Heart right ventricle (tissue), 16 donors: ENCODE results near the gene RPL15. TPM values are rescaled to one million over a fixed set of nuclear protein-coding genes. Genes with fewer than 3 reads are reported as not detected.
A peak's percentile ranks its signal among the peaks of the same experiment; 100 is the strongest.

Experiments used
- ATAC-seq, 8 donors: fragments of 200-7000 bp; cut with Tn5 transposase; one replicate each; pipeline ENCODE4 v1.9.1; 2020; ENCODE audit warnings: mild to moderate bottlenecking in 8 of 8, moderate library complexity in 8 of 8, moderate number of reproducible peaks in 1 of 8
- DNase-seq, 2 donors: peaks; one replicate each; pipeline ENCODE4 v3.0.0-alpha.2; 2020
- H3K27ac ChIP-seq, 10 donors: fragments of 200-600 bp; sonication (generic) in 2 of 10; one replicate each; pipeline versions ENCODE4 v1.5.0 to v1.8.0; 2020 to 2022; ENCODE audit warnings: mild to moderate bottlenecking in 3 of 10
- H3K27me3 ChIP-seq, 7 donors: fragments of 200-600 bp; one replicate each; pipeline ENCODE4 v1.8.0; 2021 to 2022; ENCODE audit warnings: mild to moderate bottlenecking in 2 of 7
- H3K36me3 ChIP-seq, 9 donors: fragments of 200-600 bp; sonication (generic) in 1 of 9; one replicate each; pipeline versions ENCODE4 v1.5.0 to v1.8.0; 2020 to 2022; ENCODE audit warnings: mild to moderate bottlenecking in 2 of 9
- H3K4me1 ChIP-seq, 9 donors: fragments of 200-600 bp; sonication (generic) in 1 of 9; one replicate each; pipeline versions ENCODE4 v1.5.0 to v1.8.0; 2020 to 2022; ENCODE audit warnings: mild to moderate bottlenecking in 4 of 9
- H3K4me3 ChIP-seq, 10 donors: fragments of 200-600 bp; sonication (generic) in 2 of 10; one replicate each; pipeline versions ENCODE4 v1.5.0 to v1.8.0; 2020 to 2022; ENCODE audit warnings: mild to moderate bottlenecking in 7 of 10, moderate library complexity in 2 of 10
- H3K9me3 ChIP-seq, 11 donors: fragments of 200-600 bp in 10 of 11; sonication (generic) in 2 of 11; one replicate each; pipeline versions ENCODE4 v1.5.0 to v1.8.0; 2013 to 2022; ENCODE audit warnings: mild to moderate bottlenecking in 2 of 11, control low read depth in 1 of 11, moderate library complexity in 1 of 11
- CTCF ChIP-seq, 9 donors: fragments of 200-600 bp; sonication (generic) in 2 of 9; IDR thresholded peaks; one replicate each; pipeline versions ENCODE4 v1.5.0 to v1.8.0; 2021 to 2022; ENCODE audit warnings: antibody characterized with exemption in 9 of 9, mild to moderate bottlenecking in 5 of 9, moderate library complexity in 1 of 9
- WGBS, 2 donors: extraction: QIAGEN DNeasy Blood & Tissue Kit; methylation state at CpG; one replicate each; pipeline ENCODE4 v1.1.7; 2013; ENCODE audit warnings: inconsistent platforms in 1 of 2; 5-methylcytosine and 5-hydroxymethylcytosine counted together
- intact Hi-C, 10 donors: fragments of 100-400 bp; cut with DNase I; formaldehyde crosslinking; loops; one replicate each; pipeline versions ENCODE4 v1.11.1 to v1.14.2; 2022
- polyA plus RNA-seq, 2 donors: library from polyadenylated mRNA; stranded (reverse); fragments of 200-250 nt; gene quantifications; one replicate each; pipeline ENCODE4 v1.2.3, GENCODE V29; 2013
- total RNA-seq, 10 donors: library from RNA; stranded (reverse); fragmentation: NEBNext Ultra II Directional in 3 of 10; extraction: Animal tissue kit (Norgen Biotek cat#: 25700) in 3 of 10; gene quantifications; one replicate each; pipeline versions ENCODE4 v1.2.1 to v1.2.4, GENCODE V29; 2021 to 2023
- donor health status: Arrhythmogenic right ventricular cardiomyopathy.
- donor health status: ischemic (EF 13 %, LVEDD 7.1; RV severe dilation, severe dysfunction).
- donor health status: healthy with polysubstance abuse.
- donor health status: DM: no; HTN: yes; CAD: no.
- donor health status: DM: no; HTN: no; CAD: no.
- donor health status: ischemic (EF 25% LVEDD 6.9; RV normal size, moderate dysfunction).
- donor health status: ischemic (EF 25% LVEDD 5.7; RV mildly dilated, moderate dysfunction).
- donor health status: healthy.
- donor health status: DM: yes; HTN: yes; CAD: no.
- donor health status: Ischemic cardiomyopathy.
- donor health status: ischemic (EF 35%, LVEDD 5.7; RV mildly dilated, moderate dysfunction).
- donor health status: nonischemic (EF 11% LVEDD 7.7; RV severe dilation, severe dysfunction).
- donor health status: DM: yes; HTN: yes; CAD: no.
- donor health status: PGD.
- donor health status: ischemic (EF 29% LVEDD 5.4; RV normal size, mild dysfunction).
- donor health status: nonischemic (EF 23%, LVEDD 6.1; RV moderate dilation, normal function).

The RPL15 gene
- total and polyA plus RNA-seq, 12 donors: 869 to 3,225 (median 932) TPM

DNA sequence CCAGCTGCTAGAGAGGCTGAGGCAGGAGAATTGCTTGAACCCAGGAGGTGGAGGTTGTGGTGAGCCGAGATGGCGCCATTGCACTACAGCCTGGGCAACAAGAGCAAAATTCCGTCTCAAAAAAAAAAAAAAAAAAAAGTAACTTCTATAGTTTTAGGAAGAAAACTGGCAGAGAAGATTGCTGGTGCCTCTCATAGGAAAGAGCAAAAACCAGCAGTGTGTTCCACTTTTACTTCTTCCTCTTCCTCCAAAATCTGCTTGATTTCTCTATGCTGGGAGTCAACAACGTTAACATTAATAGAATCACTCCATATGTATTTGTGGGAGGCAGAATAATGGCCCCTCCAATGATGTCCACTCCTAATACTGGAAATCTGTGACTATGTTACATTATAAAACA, 15.6 kb downstream of the RPL15 start:
- DNase-seq (no peak), ATAC-seq (no peak)
- Histone ChIP-seq H3K9me3 (no peaks in the 10 kb centered on the region), H3K27ac (no peak overlapping the region), H3K36me3 (no peaks in the 10 kb centered on the region), H3K27me3 (no peaks in the 10 kb centered on the region), H3K4me3 (peak overlapping the region in 1 of 10 donors; percentile 2), H3K4me1 (peaks cover 0 to 9% (median 0%) of the 10 kb centered on the region in 9 donors)
- WGBS, 2 donors: 75 to 83% methylated on average over 4 of the region's 4 CpGs
- intact Hi-C loops: no loop called here
- TF ChIP-seq CTCF (IDR thresholded peaks at IDR 0.05): no peak

DNA sequence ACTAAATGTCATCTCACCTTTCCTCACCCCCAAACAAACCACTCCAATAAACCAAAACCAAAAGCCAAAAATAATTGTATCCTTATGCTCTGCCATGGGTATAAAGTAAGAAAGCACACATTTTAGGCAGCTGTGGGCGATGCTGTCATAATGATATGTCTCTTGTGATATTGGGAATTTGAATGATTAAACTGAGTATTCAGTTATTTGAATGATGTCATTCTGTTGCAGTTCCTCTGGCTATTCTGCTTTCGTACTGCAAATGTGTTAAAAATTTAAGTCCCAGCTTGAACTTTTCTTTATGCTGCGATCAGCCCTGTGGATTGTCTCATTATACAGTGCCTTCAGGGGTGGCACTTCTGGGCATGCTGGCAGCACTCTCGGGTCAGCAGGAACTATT, 17.3 kb downstream of the RPL15 start:
- peaks cover 0 to 4% (median 0%) of the 10 kb centered on the region in 11 donors for H3K9me3 ChIP-seq
- H3K4me3 ChIP-seq: no peak overlapping the region
- H3K4me1 ChIP-seq: peaks cover 0 to 9% (median 0%) of the 10 kb centered on the region in 9 donors
- TF ChIP-seq CTCF (IDR thresholded peaks at IDR 0.05): no peak
- no peak overlapping the region for H3K27ac ChIP-seq
- no peak for DNase-seq
- no peaks in the 10 kb centered on the region for H3K36me3 ChIP-seq
- H3K27me3 ChIP-seq: no peaks in the 10 kb centered on the region
- whole genome bisulfite sequencing, 2 donors: 64 to 65% methylated on average over 4 of the region's 4 CpGs
- ATAC-seq: no peak
- intact Hi-C loops: no loop called here

GRCh38 chr3:23937296-23937695, 20.4 kb downstream of the RPL15 start:
- no peaks in the 10 kb centered on the region for H3K27me3 ChIP-seq
- H3K4me3 ChIP-seq: no peak overlapping the region
- peaks cover 0 to 4% (median 0%) of the 10 kb centered on the region in 11 donors for H3K9me3 ChIP-seq
- H3K27ac ChIP-seq: no peak overlapping the region
- intact Hi-C loops: no loop called here
- DNase-seq: no peak
- no peak for TF ChIP-seq CTCF (IDR thresholded peaks at IDR 0.05)
- 85 to 96% methylated on average over 1 of the region's 1 CpG for WGBS, 2 donors
- no peaks in the 10 kb centered on the region for H3K36me3 ChIP-seq
- ATAC-seq: no peak
- H3K4me1 ChIP-seq: peaks cover 0 to 3% (median 0%) of the 10 kb centered on the region in 9 donors

DNA sequence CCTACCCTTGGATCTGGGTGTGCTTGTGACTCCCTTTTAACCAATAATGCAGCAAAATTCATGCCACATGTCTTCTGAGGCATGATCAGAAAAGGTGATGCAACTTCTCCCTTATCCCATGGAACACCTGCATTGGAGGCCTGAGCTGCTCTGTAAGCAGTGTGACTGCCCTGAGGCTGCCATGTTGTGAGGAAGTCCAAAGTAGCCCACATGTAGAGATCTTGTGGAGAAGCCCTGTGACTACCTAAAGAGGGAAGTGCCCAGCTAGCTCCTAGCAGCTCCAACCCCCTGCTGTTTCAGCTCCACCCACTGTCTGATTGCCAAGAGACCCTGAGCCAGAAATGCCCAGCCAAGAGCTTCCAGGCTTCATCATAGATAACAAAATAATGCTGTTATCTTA, 21.8 kb downstream of the RPL15 start:
- no peak for TF ChIP-seq CTCF (IDR thresholded peaks at IDR 0.05)
- ATAC-seq: no peak

More for the DNA sequence above, 21.8 kb downstream of the RPL15 start:
- H3K9me3 ChIP-seq: peaks cover 0 to 4% (median 0%) of the 10 kb centered on the region in 11 donors
- no peaks in the 10 kb centered on the region for H3K27me3 ChIP-seq
- intact Hi-C loops: no loop called here
- DNase-seq: no peak
- no peak overlapping the region for H3K27ac ChIP-seq
- no peak overlapping the region for H3K4me3 ChIP-seq
- no peaks in the 10 kb centered on the region for H3K36me3 ChIP-seq
- H3K4me1 ChIP-seq: no peaks in the 10 kb centered on the region
